HG02870 (cell line): Measurements from ENCODE around the gene HOXB1.

ENCODE experiments used
- ATAC-seq: cut with Tn5 transposase; IDR thresholded peaks from one replicate; pipeline ENCODE4 v1.9.1; 2021; ENCODE audit warnings: mild to moderate bottlenecking, moderate library complexity; ENCODE audit not compliant: unreplicated experiment

The HOXB1 gene

DNA sequence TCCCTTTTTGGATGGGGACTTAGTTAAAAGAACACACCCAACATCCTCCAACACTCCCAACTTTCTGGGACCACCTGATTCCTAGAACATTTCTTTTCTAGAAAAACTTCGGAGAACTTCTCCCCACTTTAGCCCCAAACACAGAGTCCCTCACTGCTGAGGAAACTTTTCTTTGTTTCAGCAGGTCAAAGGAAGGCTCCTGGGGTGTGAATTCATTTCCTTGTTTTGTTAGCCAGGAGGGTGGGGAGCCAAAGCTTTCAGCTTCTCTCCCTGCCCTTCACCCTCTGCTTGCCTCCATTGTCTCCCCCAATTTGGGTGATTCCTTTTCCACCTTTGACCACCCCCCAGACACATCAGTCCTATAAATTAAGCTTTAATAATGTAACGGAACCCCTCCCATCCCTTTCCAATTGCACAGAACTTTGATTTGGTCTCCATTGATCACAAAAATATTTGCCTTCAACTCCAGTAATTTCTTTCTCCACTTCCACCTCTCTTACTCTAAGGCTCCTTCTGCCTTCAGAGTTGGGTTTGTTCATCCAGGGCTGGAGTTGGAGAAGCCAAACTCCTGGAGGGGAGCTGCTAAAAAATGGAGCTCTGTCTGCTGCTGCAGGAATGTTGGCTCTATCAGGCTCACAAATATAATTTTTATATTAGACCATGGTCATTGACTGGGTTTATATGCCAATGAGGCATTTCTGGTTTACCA, 37.0 kb upstream of the HOXB1 start:
- no peak for ATAC-seq

DNA sequence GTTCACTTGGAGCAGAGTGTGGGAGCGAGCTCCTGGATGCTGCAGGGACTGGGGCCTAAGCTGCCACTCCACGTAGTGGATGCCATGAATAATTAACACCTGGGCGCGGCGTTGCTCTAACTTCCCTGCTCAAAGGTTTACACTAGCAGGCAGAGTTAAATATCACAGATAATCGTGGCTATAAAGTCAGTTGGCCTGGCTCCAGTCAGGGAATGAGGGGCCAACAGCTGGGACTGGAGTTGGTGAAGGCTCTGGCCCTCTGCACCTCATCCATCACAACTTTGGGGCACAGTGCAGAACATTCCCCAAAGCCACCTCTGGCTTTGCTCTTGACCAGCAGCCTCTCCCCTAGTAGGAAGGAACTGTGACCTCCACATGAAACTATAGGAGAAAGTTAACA, 36.4 kb upstream of the HOXB1 start:
- ATAC-seq: no peak

DNA sequence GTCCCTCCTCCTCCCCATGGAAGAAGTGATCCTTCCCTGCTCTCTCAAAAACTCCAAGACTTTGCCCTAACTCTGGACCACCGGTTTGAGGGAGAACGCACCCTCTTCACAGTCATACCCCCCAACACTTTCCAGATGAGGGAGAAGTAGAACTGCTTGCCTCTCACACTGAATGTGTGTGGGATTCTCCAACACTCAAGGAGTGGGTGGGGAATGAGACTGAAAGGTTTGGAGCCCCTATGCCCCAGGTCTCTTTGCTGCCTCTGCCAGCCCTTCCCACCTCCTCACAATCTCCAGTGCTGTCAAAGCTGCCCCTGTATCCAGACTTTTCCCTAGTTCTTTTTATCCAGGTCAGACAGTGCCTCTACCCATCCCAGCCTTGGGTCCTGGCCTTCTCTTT, 35.9 kb upstream of the HOXB1 start:
- ATAC-seq: no peak

DNA sequence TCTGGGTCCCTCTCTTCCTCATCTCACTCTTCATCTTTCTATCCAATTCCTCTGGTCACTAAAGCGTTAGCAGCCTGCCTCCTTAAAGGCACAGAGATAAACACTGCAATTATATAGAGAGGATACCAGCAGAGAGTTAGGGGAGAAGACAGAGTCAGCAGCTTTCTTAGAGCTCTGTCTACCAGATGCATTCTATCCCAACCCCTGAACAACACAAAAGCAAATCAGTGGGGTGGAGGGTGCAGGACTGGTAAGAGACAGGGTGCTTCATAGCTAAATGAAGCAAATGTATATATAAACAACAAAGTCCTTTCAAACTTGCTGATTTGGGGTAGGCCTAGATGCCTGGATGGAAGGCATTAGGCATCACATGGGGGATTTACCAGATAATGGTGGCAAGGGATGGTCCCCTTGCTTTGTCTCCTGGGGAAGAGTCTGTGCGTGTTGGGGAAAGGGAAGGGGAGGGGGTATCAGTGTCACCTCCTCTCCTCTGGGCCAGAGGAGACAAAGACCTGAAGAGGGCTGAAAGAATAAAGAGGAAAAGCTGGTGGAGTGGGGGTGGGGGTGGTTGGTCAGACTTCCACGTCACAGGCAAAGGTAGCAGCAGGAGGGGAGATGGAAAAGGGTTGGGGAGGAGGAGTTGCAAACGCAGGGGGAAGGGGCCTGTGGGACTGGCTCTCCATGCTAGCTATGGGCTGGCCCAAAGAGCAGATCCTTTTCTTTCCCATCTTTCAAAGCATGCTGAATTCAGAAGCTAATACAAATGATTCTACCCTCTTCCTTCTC, 35.3 kb upstream of the HOXB1 start:
- no peak for ATAC-seq

DNA sequence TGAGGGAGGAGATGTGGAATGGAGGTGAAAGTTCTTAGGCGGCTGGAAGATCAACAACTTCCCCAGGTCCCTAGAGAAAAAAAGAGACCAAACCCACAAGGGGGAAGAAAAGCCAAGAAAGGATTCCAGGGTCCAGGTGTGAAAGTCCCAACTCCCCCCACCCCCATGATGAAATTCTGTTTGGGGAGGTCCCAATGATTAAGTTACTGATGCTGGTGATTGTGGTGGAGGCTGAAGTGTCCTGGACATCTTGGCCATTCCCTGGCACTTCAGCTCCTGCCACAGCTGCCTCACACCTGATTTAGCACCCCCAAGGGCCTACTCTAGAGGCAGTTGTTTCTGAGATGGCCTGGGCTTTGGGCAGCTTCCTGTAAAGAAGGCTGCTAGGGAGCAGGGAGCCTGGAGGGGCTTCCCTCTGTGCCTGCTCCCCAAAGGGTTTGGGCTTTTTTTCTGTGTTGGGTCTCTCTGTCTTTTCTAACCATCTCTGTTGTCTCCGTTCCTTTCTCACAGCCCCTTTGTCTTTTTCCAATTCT, 34.3 kb upstream of the HOXB1 start:
- no peak for ATAC-seq

DNA sequence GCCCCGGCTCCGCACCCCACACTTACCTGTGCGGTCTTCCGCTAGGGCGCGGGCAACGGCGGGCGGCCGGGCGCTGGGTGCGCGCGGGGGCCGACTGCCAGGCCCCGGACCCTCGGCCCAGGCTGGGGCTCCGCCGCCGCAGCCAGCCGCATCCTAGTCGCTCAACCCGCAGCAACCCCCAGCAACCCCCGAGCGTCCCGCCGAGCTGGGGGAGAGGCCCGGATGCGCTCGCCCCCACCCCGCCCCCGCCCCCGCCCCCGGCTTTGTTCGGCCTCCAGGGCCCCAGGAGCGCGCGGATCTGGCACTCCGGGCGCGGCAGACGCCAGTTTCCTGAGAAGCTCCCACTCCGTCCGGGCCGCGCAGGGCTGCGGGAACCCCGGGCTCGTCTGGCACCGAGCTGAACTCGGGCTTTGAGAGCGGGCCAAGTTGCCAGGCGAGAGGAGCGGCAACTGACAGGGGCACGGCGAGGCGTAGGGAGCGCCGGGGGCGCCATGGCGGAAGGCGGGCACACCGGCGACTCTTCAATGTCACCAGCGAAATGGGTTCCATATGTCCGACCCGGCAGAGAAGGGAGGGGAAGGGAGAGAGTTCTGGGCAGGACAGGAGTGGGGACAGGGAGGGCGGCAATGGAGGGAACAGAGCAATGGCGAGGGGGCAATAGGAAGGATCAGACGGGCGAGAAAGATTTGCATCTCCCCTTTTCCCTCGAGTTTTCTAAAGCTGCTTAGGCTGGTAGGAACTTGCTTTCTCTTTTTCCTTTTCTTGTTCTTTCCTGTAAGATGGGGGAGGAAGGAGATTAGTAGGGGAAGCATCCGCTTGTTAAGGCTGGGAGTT, 33.6 kb upstream of the HOXB1 start:
- no peak for ATAC-seq

DNA sequence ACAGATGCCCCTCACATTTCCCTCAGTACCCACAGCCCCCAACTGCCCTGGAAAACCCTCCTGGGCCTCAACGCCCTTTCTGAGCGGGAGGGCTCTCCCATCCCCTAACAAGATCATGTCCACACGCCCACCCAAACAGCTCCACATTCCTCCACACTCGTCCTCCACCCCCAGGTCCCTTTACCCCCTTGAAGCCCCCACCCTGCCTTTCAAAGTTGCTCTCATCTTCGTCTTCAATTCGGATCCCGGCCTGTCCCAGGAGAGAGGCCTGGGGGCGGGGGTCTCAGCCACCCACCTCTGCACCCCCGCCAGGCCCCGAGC, 33.0 kb upstream of the HOXB1 start:
- ATAC-seq: no peak

DNA sequence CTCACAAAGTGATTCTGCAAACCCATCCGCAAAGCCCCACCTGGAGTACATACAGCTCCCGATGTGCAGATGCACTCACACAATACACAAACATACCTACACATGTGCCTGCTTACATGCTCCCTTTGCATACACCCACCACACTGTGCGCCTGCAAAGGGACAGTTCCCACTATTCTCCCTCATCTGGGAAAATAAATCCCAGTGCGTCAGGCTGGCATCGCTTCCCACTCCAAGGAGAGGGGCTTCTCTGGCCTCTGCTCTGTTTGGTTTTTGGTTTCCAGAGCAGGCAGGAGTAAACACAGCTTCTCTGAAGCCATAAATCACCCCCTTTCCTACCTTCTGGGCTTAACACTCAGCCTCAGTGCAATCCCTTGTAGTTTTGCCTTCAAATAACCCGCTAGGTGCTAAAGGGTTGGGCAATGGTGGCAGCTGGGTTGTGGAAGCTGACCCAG, 32.6 kb upstream of the HOXB1 start:
- no peak for ATAC-seq

DNA sequence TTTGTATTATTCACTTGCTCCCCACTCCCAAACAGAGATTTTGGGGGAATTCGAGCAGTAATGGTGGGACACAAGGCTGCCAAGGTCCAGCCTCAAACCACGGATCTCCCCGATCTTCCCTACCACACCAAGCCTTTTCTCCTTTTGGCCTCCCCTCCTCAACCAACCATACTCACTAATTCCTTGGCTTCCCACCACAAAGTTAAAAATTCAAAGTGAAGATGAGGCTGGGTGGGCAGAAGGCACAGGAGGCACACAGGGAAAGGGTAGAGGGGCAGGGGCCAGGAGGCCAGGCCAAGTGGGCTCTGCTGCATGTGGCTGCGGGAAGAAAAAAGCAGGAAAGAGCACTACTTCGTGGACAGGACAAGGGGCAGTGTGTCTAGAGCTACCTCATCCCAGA, 32.1 kb upstream of the HOXB1 start:
- no peak for ATAC-seq

DNA sequence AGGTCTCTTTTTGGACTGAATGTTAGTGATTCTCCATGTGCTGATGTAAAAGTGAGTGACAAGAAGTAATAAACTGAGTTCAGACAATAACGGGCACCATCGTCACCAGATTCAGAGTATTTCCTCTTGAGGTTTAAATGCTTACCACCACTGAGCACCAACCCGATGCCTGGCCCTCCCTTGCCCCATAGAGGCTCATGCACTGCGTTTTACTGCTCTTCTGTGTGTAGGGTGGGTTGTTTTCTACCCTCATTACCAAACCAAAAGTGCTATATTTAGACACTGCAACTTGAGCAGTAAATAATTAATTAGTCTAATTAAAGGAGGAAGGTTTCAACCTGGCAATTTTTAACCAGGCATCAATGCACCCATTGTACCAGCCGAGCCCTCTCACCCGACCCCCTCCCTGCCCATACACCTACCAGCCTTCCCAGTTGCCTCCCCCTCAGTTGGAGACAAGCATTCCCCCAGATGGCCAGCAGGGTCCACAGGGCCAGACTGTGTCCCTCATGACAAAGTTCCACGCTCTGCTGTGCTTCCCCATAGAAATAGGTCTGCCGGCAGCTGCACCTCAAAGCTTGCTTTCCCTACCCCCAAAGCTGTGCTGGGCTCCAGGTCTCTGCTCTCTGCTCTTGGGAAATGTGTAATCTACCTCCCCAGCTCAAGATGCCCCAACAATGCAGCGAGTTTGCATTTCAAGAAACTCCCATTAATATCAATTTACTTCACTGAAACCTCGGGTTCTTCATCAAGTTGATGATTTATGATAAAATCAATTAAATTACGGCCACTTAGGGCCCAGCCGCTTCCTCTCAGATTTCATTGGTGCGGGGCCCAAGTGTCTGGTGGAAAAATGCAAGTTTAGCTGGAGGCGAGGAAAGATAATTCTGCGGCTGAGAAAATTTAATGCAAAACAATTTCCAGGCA, 31.3 kb upstream of the HOXB1 start:
- ATAC-seq: no peak

DNA sequence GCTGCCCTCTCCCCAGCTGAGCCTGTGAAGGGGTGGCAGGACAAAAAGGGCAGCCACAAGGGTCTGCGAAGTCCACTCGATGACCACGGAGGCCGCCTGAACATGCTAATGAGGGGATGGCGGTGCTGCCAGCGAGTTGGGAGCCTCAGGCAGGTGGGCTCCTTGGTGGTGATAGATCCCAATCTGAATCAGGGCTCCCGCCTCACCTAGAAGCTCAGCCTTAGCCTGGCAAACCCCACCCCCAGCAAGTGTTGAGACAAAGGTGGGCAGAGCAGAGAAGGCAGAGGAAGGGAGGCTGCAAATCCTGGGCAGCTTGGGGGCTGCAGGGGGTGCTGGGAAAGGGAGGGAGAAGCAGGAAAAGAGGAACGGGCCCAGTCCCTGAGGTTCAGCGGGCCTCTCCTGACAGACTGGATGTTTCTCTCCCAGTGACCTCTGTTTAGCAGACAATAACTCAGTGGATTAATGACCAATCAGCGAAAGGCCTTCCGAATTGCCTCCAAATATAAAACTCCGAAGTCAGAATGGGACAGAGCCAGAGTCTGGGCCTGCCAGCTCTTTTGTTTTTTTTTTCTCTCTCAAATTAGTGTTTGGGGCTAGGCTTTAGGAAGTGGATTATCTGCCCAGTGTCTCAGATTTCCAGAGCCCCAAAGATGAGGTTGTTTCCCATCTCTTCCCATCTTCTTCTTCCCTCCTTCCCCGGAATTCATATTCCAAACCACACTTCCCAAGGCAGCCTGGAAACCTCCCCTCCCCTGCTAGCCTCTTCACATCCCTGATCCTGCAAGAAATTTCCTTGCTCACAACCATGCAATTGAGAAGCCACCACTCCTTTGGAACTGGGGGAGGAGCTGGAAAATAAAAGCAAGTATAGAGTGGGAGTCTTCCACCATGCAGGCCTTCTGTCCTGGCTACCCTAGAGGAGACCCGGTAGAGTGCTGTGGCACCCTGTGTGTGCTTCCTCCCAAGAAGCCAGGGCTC, 29.3 kb upstream of the HOXB1 start:
- no peak for ATAC-seq

DNA sequence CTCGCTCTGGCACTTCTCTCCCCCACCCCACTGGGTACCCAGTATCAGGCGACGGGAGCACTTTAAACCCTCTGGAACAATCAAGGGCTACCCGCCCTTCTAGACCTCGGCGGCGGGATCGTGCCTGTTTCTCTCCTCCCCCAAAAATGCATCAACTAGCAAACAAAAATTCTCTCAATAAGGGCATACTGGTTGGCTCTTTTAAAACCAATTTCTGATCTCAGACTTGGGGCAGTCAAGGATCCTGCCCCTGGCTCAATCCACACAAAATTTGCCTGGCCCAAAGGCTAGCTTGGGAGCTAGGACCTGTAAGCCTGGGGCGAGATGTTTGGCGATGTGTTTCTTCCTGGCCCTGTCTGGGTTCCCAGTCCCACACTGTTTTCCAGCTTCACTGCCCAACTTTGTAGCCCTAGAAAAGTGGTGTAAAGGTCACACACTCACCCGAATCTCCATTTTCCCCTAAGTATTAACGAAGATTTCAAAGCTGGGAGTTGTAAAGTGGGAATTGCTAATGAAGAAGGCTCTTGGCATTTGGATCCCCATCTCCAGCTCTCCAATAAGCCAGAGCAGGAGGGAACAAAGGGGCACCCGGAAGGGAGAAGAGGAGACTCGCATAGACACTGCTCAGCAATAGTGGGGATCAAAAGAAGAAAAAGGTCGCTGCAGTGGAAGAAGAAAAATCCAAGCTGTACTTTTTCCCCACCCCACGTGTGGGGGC, 28.5 kb upstream of the HOXB1 start:
- ATAC-seq: no peak

DNA sequence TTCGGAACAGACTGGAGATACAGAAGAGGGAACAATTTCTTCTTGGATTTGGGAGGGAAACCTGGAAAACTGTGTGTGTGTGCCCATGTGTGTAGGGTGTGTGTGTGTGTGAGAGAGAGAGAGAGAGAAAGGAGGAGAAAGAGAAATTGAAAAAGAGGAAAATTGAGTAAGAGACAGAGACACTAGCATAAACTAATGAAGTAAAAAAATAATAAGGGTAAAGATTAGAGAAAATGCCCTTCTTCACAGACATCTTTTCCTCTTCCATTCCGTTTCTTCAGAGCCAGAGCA, 28.0 kb upstream of the HOXB1 start:
- no peak for ATAC-seq

DNA sequence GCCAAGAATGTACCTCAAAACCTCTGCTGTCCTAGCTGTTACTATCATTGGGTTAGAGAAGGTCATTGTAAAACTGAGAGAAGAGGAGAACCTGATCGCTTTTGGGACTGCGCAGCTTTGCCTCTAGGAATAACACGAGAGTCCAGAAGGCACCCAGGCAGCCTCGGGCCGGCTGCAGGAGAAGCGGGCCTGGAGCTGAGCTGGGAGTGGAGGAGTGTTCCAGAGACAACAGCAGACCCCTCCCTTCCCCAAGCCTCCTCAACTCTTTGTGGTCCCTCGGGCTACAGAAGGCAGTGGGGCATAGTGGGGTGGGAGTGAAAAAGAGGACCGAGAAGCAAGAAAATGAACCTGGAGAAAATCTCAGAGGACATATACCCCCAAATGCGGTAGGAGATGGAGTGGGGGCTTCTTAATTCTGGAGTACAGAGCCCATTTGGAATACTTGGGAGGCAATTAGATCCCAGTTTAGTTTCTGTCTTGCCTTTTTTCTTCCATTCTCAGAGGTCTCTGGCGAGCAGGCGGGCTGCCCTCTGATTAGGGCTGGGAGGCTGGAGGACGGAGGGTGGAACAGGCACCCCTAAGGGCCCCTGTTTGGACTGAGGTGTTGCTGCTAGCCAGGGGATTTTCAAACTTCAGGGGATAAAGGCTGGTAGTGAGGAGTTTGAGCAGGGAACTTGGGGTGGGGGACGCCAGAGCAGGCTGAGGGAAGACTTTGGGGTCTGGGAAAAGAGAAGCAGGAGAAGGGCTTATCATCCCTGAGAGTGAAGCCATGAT, 27.4 kb upstream of the HOXB1 start:
- no peak for ATAC-seq

DNA sequence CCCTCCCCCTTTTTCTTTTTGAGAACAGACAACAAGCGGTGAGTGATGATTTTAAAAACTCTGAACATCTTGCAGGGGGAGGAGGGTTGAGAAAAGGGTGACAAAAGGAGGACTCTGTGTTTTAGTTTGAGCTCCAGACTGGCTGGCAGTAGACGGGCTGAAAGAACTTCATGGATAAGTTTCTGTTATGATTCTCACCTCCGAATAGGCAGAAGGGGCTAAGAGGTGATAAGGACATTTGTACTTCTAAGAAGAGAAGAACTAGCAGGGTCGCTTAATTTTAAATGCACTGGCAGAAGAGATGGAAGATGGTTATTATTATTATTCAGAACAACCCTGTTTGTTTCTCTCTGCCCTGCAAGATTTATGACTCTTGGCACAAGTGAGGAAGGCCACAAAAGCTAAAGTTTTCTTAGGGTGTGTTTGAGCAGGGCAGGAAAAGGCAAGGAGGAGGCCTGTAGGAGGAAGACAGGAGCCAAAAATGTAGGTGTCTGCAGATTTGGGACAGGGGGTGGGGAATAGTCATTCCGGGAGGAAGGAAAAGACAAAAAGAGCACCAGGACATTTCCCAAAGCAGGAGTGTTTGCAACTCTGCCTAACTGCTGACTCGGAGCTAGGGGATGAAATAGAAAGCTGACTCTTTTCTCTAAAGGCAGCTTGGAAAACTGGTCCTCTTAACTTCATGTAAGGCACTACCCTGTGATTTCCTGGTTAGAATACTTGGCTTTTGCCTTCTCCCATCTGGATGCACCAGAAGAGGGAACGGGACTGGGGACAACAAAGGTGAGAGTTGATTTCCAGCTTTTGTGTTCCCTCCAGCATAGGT, 26.0 kb upstream of the HOXB1 start:
- ATAC-seq: no peak

DNA sequence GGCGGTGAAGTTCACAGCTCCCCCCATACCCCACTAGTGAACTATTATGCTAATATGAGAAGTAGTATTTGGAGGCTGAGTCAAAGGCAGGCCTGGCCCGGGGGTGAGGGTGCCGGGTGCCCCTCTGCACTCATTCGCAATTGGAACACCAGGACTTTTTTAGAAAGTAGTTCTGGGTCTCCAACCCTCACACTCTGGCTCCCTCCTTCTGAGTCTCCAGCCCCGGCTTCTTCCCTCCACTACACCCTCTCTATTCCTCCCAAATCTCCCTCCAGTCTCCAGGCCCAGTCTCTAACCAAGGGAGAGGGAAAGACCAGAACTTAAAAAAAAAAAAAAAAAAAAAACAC, 25.4 kb upstream of the HOXB1 start:
- ATAC-seq: no peak
